ENCODE data around the gene TRIM31.

DNA sequence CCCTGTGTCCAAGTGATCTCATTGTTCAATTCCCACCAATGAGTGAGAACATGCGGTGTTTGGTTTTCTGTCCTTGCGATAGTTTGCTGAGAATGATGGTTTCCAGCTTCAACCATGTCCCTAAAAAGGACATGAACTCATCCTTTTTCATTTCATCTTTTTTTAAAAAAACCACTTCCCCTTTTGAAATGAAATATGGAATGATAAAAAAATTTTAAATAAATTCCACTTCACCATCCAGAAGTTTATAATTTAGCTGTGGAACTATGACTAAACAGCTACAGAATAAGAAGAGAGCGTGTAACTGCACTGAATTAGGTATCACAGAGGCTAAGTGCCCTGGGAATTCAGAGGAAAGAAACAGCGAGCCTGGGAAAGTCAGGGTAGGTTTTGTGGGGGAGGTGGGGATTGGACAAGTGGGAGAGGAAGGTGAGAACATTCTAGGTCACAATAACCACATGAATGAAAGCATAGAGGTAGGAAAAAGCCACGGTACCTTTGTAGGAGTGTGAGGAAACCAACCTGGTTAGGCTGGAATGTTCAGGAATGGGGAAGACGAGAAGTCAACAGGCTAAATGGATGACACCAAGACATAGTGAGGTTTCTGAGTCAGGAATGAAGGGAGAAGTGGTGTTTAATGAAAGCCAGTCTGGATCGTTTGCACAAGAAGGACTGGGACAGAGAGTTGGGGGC lies 37.1 kb upstream of the TRIM31 start:
- TF ChIP-seq CTCF (IDR thresholded peaks at IDR 0.05), result no peak
- TF ChIP-seq POLR2AphosphoS5 (IDR thresholded peaks at IDR 0.05), result no peak

Measured in esophagus muscularis mucosa (tissue), 3 donors.